ENCODE results near the gene TRPC5OS. TPM values are rescaled to one million over a fixed set of nuclear protein-coding genes. Genes with fewer than 3 reads are reported as not detected.

Gene TRPC5OS
- total and polyA plus RNA-seq, 2 of the 13 experiments (the other 11 are each of a cell fraction or from before 2014, with no cell fraction given): not detected

GRCh38 chrX:111829345-111829744 lies 46.6 kb upstream of the TRPC5OS start (continued):
- TF ChIP-seq DDIT3 (CRISPR knock-in tag; IDR thresholded peaks at IDR 0.05) (no peak), GMEB1 (CRISPR knock-in tag; IDR thresholded peaks at IDR 0.05; ENCODE audit: borderline replicate concordance) (no peak), ZNF598 (CRISPR knock-in tag; IDR thresholded peaks at IDR 0.05; ENCODE audit: borderline replicate concordance) (no peak), THAP7 (CRISPR knock-in tag; IDR thresholded peaks at IDR 0.05) (no peak), ZFP36L2 (CRISPR knock-in tag; IDR thresholded peaks at IDR 0.05) (no peak), ZNF556 (CRISPR knock-in tag; IDR thresholded peaks at IDR 0.05; ENCODE audit: borderline replicate concordance) (no peak), ZSCAN20 (CRISPR knock-in tag; IDR thresholded peaks at IDR 0.05; ENCODE audit: borderline replicate concordance) (no peak), NFKBIZ (CRISPR knock-in tag; IDR thresholded peaks at IDR 0.05) (no peak), KLF11 (CRISPR knock-in tag; IDR thresholded peaks at IDR 0.05) (no peak), ZNF124 (CRISPR knock-in tag; IDR thresholded peaks at IDR 0.05) (no peak), NR3C1 (CRISPR knock-in tag; IDR thresholded peaks at IDR 0.05) (no peak), HDAC1 (CRISPR knock-in tag; IDR thresholded peaks at IDR 0.05) (no peak)

- Histone ChIP-seq H3K27me3 (ENCODE audit: control insufficient read depth in 1 of 2, insufficient read depth in 2 of 2, low read length in 2 of 2) (no peaks in the 10 kb centered on the region), H3K9me3 (ENCODE audit: low read length) (no peaks in the 10 kb centered on the region), H3K4me3 (replicated peaks in 1 of 3; ENCODE audit: insufficient read depth in 1 of 3, low read depth in 2 of 3, low read length in 3 of 3) (no peak overlapping the region), H3K79me2 (ENCODE audit: insufficient read depth, low read length) (no peaks in the 10 kb centered on the region), H3K9ac (ENCODE audit: insufficient read depth, low read depth, low read length) (no peak overlapping the region), H3K4me2 (ENCODE audit: low read depth, low read length) (no peak overlapping the region), H3K27ac (ENCODE audit: extremely low read length, insufficient read depth, low read length) (no peak overlapping the region), H3K36me3 (replicated peaks in 1 of 2; ENCODE audit: control insufficient read depth in 1 of 2, insufficient read depth in 2 of 2, low read length in 2 of 2) (no peaks in the 10 kb centered on the region), H4K20me1 (ENCODE audit: insufficient read depth, low read length) (no peaks in the 10 kb centered on the region), H2AFZ (ENCODE audit: low read length) (no peak overlapping the region), H3K4me1 (ENCODE audit: insufficient read depth, low read length) (no peaks in the 10 kb centered on the region)
- 50% methylated on average over 2 of the region's 2 CpGs for WGBS (ENCODE audit: low lambda C conversion rate)
- FAIRE-seq (no peak), ATAC-seq (no peak), DNase-seq (ENCODE audit: low spot score) (no peak)
- in situ Hi-C loops (cut with HindIII; ENCODE audit: extremely low pct_ligation_motif_present, low pct_unique_long_range_greater_than_20kb) (no loop called here), intact Hi-C loops (cut with micrococcal nuclease; ENCODE audit: unreplicated experiment) (no loop called here)
- CTCF ChIA-PET (ENCODE audit: low intra/inter-chr PET ratio, low total read pairs): no interaction called here
- POLR2A ChIA-PET: no interaction called here
- no TSS peak for BruUV-seq (replicated peaks)
- TF ChIP-seq ADNP (CRISPR knock-in tag; IDR thresholded peaks at IDR 0.05) (no peak), ZBTB7B (CRISPR knock-in tag; IDR thresholded peaks at IDR 0.05) (no peak), ZNF777 (CRISPR knock-in tag; IDR thresholded peaks at IDR 0.05) (no peak)
Observed at GRCh38 chrX:111830571-111830970, 45.4 kb upstream of the TRPC5OS start.
